Pulmonary artery endothelial cell (primary cell): ENCODE measurements around the gene RELB. TPM values are rescaled to one million over a fixed set of nuclear protein-coding genes. Genes with fewer than 3 reads are reported as not detected.

Experiments
- DNase-seq: peaks from one replicate; pipeline ENCODE4 v3.0.0-alpha.2; 2011; ENCODE audit warnings: low read depth, low spot score
- total RNA-seq: library from RNA; depleted of rRNA; stranded (reverse); fragments of >200 nt; gene quantifications from 2 replicates; pipeline ENCODE4 v1.2.3, GENCODE V29; 2014

Gene RELB
- total RNA-seq, 1 donor from 2014 or later, result 10.7 TPM

DNA sequence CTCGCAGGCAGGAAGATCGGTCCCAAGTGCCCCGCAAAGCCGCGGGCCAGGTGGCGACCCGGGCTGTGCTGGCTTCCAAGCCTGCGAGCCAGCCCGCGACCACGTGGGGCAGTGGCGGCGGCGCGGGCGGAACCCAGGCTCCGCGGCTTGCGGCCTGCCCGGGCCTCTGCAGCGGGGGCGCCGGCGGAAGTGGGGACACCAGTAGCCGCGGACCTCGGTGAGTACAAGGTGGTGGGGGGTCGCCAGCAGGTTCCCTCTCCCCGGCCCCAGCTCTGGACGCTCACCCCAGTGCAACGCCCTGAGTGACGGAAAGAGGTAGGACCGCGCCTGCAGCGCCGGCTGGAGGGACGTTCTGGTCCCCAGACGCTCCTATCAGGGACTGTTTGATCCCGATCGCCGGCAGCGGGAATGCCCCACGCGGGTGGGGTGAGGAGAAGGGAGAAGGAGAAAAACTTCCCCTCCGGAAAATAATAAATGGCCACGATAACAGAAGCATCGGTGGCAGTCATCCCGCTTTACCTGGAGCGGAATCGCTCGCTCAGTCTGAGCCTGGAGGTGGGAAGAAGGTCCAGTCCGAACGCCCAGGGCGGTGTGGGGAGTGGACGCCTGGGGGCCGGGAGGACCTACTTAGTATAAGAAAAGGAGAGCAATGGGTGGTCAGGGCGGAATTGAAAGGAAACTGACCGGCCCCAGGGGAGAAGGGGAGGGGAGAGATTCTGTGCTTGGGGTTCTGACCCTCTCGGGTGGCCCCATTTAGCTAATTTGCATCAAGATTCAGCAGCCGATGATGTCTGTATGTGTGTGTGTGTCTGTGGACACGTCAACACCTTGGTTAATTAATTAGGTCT is 78.0 kb downstream of the RELB start, which contains the start of gene GEMIN7:
TSS of gene GEMIN7 (plus strand) at position 198 of the 848 bp plus-strand sequence. CDS start 10,855 bp downstream, outside the sequence.
- DNase-seq, result peak; percentile 27

DNA sequence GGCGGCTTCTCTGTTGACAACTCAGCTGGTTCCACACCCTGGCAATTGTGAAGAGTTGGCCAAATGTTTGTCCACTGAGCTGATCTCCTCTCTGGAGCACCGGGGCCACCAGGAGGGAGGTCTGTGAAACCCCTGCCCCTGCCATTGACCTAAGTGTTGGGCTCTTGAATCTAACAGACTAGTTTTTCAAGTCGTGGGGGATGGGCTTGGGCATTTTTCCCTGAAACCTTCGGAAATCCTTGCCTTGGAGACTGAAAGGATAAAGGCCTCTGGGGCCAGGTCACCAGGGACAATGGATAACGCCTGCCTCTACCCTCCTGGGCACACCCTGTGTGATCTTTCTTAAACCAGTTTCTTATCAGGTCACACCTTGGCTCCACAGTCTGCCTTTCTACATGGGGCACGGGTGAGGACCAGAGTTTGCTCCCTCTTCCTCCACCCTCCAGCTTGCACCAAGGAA is 78.7 kb downstream of the RELB start:
- no peak for DNase-seq

DNA sequence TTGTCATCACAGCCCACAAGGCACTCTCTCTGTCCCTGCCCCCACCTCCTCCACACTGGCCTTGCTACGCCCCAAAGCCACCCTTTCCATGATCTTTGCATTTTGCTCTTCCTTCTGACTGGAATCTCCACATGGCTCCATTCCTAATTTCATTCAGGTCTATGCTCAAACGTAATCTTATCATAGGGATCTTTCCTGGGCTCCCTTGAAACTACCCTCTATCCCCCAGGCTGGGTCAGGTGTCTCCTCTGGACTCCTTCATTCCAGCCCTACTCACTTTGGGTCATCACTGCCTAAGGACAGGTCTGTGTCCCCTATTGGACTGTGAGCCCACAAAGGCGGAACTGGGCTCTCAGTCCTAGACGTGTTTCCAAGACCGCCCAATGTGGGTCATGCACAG is 80.9 kb downstream of the RELB start:
- no peak for DNase-seq

DNA sequence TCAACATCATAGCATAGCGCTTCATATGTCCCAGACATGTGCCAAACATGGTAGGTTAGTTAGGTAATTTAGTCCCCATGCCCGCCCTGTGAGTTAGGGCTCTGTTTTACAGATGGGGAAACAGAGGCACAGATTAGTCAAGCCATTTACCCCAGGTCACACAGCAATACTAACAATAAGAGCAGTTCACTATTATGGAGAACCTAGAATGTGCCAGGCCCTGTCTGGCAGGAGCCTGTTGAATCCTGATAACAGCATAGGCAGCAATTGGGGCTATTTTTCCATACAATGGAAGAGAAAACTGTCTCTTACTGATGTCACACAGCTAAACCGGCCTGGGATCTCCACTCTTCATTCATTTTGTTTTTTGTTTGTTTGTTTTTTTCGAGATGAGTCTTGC is 85.2 kb downstream of the RELB start:
- no peak for DNase-seq

DNA sequence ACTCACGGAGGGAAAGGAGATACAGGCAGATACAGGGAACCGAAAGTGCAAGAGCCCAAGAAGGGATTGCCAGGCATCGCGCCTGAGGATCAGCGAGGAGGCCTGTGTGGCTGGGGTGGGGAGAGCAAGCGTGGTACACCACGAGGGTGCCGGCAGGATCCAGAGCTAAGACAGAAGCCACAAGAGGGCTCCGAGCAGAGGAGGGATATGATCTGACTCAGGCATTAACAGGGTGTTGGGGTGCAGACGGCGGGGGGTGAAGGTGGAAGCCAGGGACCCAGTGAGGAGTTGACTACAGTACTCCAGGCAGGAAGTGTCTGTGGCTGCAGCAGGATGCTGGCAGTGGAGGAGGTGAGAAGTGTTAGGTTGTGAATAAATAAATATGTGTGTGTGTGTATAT is 86.3 kb downstream of the RELB start:
- no peak for DNase-seq

Other genes with a start within 250 kb of the RELB start
- 0.07 and 0.13 TPM in 2 replicates for gene CBLC, start 223.6 kb upstream of the RELB start, total RNA-seq
- 8.0 and 22.4 TPM in 2 replicates for gene BCAM, start 192.4 kb upstream of the RELB start, total RNA-seq
- gene NECTIN2, start 155.2 kb upstream of the RELB start, total RNA-seq, result 101 and 112 TPM in 2 replicates
- 78.6 and 100 TPM in 2 replicates for gene TOMM40, start 110.2 kb upstream of the RELB start, total RNA-seq
- 0.53 and 1.7 TPM in 2 replicates for gene APOE, start 95.7 kb upstream of the RELB start, total RNA-seq
- gene APOC1, start 86.9 kb upstream of the RELB start, total RNA-seq, result 1.2 and 1.8 TPM in 2 replicates
- gene APOC4, start 59.2 kb upstream of the RELB start, total RNA-seq, result not detected in 2 replicates
- gene APOC2, start 55.4 kb upstream of the RELB start, total RNA-seq, result not detected in 2 replicates
- gene CLPTM1, start 46.1 kb upstream of the RELB start, total RNA-seq, result 24.9 and 35.3 TPM in 2 replicates
- 11.0 and 13.3 TPM in 2 replicates for gene CLASRP, start 37.6 kb downstream of the RELB start, total RNA-seq
- 0.14 and 0.26 TPM in 2 replicates for gene ZNF296, start 75.0 kb downstream of the RELB start, total RNA-seq
- gene GEMIN7, start 77.8 kb downstream of the RELB start, total RNA-seq, result 18.8 and 26.3 TPM in 2 replicates
- gene PPP1R37, start 91.7 kb downstream of the RELB start, total RNA-seq, result 23.2 and 25.4 TPM in 2 replicates
- 0.11 and 0.13 TPM in 2 replicates for gene NKPD1, start 159.5 kb downstream of the RELB start, total RNA-seq
- 8.0 and 17.2 TPM in 2 replicates for gene TRAPPC6A, start 176.8 kb downstream of the RELB start, total RNA-seq
- gene BLOC1S3, start 177.3 kb downstream of the RELB start, total RNA-seq, result 3.5 and 4.2 TPM in 2 replicates
- 0.63 and 1.6 TPM in 2 replicates for gene EXOC3L2, start 243.9 kb downstream of the RELB start, total RNA-seq
- gene MARK4, start 249.8 kb downstream of the RELB start, total RNA-seq, result 9.5 and 10.7 TPM in 2 replicates